Jurkat, Clone E6-1 (cell line): Measurements from ENCODE around the gene QSOX1.

Experiments used
- DNase-seq: peaks from one replicate; pipeline ENCODE4 v3.0.0-alpha.2; 2011; ENCODE audit warnings: low read depth, low spot score
- H3K4me3 ChIP-seq: 2 replicates; pipeline ENCODE4 v1.5.1; 2011; ENCODE audit warnings: mild to moderate bottlenecking, low read length, control low read depth, moderate library complexity

Gene QSOX1

GRCh38 chr1:180184041-180184440 is 29.4 kb downstream of the QSOX1 start:
- DNase-seq: no peak

DNA sequence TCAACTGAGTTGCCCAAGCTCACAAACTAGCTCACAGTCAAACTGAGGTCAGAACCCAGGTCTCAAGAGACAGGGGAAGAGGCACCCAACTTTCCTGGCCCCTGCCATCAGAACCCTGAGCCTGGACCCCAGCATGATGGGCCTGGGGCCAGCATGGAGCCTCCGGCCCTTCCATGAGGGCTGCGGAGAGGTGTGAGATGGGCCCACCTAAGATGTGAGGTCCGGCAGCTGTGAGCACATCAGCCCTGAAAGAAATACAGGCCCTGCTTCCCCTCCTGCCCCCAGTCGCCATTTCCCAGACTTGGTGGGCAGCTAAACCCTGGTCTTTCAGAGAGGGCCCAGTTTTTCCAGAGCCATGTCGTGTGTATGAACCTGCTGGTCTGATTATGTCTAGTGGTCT is 30.6 kb downstream of the QSOX1 start:
- H3K4me3 ChIP-seq: no peak overlapping the region
- no peak for DNase-seq

More at GRCh38 chr1:180184041-180184440, 29.4 kb downstream of the QSOX1 start:
- no peak overlapping the region for H3K4me3 ChIP-seq

DNA sequence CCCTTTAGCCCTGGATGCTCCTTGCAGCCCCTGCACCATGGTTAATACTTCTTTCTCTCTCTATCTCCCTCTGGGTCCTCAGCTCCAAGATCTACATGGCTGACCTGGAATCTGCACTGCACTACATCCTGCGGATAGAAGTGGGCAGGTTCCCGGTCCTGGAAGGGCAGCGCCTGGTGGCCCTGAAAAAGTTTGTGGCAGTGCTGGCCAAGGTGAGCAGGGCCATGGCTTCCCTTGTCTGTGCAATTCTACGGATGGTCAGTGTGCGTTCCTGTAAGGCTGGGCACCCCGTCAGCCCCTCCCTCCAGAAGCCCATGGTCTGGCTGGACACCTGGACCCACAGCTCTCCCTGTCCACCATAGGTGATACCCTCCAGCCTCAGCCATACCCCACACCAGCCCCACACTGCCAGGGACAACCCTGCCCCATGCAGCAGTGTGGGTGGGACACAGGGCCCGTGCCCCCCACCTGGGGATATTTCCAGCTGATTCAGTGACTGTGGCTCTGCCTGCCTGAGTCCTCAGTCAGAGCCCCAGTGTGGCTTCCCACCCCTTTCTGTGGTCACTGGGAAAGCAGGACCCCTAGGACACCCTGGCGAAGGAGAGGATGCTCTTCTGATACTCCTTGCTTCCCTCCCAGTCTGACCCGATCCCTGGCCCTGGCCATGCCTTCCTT is 31.4 kb downstream of the QSOX1 start:
- no peak for DNase-seq
- H3K4me3 ChIP-seq: no peak overlapping the region

DNA sequence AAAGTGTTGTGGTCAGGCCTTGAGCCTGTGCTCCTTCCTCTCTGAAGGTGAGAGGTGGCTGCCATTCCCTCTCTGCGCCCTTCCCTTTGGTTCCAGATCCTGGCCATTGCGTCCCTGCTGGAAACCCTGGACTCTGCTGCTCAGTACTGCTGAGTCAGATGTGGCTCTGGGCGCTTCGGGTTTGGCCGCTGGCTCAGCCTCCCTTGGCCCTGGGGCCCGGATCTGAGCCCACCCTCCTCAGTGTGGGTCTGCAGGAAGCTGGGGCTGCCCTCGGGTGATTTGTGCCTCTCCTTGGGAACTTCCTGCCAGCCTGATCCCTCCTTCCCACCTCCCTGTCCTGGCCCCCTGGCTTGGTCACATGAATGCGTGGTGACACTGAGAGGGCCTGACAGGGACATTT is 32.2 kb downstream of the QSOX1 start:
- no peak overlapping the region for H3K4me3 ChIP-seq
- no peak for DNase-seq

- no peak for DNase-seq
Observed at GRCh38 chr1:180187626-180188025, 33.0 kb downstream of the QSOX1 start.

DNA sequence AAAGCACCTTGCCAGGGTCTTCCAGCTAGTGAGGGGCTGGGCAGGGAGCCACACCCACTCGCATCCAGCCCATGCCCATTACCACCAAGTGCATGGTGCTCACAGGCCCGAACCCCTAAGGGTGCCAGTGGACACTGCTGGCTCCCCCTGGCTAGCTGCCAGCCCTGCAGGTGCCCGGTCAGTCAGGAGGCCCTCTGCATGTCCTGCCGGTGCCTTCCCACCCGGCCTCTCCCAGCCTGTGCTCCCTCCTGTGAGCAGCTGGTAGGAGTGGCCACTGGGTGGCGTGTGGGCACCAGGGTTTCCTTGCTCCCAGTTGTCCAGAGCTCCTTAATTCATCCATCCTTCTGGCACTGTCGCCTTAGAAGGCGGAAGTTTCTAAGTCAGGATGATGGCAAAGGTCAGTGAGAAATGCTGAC is 33.4 kb downstream of the QSOX1 start:
- no peak overlapping the region for H3K4me3 ChIP-seq
- no peak for DNase-seq

More at GRCh38 chr1:180187626-180188025, 33.0 kb downstream of the QSOX1 start:
- H3K4me3 ChIP-seq: no peak overlapping the region

DNA sequence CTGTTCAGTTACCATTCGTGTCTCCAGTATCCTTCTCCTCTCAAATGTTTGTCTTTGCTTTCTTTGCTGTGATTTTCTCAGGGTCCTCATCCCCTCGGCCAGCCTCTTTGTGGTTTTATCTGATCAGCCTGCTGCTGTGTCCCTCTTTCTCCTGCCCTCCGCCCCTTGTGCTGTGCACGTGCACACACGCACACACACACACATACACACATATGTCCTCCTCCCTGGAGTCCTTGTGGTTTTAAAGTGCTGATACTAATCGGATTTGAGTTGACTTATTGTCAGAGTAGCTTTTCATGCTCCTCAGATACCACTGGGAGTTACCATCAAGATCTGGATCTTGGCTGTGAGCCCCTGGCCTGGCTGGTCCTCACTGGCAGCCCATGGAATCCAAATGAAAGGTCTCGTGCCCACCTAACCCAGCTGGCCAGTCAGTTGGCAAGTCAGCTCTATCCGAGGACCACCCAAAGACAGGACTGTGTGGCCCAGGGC is 34.1 kb downstream of the QSOX1 start:
- H3K4me3 ChIP-seq: no peak overlapping the region
- no peak for DNase-seq

DNA sequence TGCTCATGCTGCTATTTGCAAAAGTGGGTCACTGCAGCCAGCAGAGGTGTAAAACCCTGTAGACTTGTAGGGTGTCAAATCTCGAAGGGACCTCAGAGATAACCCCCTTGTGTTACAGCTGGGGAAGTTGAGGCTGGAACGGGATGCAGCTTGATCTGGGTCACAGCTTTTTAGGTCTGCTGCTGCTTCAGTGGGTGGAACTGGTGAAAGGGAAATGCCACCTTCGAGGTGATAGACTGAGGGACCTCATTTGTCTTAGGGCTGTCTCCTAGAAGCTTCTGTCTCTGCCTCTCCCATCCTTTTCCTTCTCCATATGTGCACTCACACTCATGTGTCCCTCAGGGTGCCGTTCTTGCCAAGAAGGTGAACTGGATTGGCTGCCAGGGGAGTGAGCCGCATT is 35.4 kb downstream of the QSOX1 start:
- DNase-seq: no peak
- no peak overlapping the region for H3K4me3 ChIP-seq

- peak; percentile 22 for DNase-seq
- no peak overlapping the region; the same call in 1 of the 2 replicates for H3K4me3 ChIP-seq
Observed at GRCh38 chr1:180192172-180192571, 37.5 kb downstream of the QSOX1 start.

GRCh38 chr1:180193141-180194047 is 38.7 kb downstream of the QSOX1 start:
- no peak overlapping the region for H3K4me3 ChIP-seq
- DNase-seq: no peak

GRCh38 chr1:180194048-180194425 is 39.4 kb downstream of the QSOX1 start:
- DNase-seq: no peak
- H3K4me3 ChIP-seq: no peak overlapping the region

DNA sequence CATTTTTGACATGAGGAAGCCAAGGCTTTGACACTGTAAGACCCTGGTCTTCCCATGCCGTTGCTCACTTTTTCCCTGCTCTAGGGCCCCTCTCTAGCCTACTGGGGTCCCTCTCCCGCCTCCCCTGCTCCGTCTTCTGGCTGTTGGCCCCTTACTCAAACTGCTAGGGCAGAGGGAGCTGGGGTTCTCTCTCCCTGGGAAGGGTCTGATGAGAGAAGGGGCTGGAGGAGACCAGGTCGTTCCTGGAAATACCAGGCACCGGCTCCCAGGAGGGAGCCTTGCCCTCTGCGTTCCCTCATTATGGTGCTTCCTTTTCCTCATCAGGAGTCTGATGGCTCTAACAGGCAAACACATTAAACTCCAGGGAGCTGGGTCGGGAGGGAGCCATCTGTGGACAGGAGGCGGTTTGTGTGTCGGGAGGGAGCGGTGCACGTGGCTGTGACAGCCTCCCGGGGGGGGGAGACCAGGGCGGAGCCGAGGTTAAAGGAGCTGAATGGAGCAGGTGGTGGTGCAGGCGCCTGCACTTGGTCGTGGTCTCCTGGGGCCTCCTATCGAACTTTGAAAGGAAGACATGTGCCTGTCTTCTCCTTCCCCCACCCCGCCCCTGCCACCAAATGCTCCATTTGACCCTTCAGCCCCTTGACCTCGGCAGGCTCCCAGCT is 40.0 kb downstream of the QSOX1 start:
- peak; percentile 45 for DNase-seq
- H3K4me3 ChIP-seq: no peak overlapping the region

DNA sequence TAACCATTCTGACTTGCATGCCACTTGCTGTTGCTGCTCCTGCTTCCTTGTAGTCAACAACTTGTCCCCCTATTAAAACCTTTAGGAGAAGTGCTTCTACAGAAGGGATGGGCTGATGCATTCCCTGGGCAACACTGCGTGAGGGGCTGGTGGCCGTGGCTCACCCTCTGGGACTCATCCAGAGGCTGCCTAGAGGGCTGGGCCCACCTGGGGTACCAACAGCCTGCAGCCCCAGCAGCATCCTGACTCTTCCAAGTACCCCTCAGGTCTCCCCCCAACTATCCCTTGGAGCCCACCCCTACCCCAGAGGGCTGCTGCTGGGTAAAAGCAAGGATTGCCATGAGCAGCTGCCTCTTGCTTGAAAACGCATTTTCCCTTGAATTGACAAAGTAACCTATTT is 40.7 kb downstream of the QSOX1 start:
- no peak overlapping the region for H3K4me3 ChIP-seq
- no peak for DNase-seq

DNA sequence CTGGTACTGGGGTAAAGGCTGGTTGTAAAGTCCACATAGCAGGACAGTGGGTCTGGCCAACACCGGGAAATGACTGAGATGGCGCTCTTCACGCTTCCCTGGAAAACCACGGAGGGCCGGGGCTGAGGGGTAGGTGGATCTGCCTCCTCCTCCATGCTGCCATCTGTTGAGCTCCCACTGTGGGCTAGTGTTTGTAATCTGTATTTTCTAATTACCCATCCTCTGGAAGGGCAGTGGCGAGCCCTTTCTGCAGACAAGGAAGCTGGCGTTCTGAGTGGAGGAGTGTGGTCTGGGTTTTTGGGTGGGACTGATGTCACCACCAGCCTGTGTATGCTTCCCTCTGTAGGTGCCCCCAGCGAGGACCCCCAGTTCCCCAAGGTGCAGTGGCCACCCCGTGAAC is 41.2 kb downstream of the QSOX1 start:
- no peak overlapping the region for H3K4me3 ChIP-seq
- no peak for DNase-seq

DNA sequence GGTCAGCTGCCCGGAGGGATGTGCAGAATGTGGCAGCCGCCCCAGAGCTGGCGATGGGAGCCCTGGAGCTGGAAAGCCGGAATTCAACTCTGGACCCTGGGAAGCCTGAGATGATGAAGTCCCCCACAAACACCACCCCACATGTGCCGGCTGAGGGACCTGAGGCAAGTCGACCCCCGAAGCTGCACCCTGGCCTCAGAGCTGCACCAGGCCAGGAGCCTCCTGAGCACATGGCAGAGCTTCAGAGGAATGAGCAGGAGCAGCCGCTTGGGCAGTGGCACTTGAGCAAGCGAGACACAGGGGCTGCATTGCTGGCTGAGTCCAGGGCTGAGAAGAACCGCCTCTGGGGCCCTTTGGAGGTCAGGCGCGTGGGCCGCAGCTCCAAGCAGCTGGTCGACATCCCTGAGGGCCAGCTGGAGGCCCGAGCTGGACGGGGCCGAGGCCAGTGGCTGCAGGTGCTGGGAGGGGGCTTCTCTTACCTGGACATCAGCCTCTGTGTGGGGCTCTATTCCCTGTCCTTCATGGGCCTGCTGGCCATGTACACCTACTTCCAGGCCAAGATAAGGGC is 41.9 kb downstream of the QSOX1 start:
- DNase-seq: no peak
- H3K4me3 ChIP-seq: no peak overlapping the region

GRCh38 chr1:180197231-180197630 is 42.6 kb downstream of the QSOX1 start:
- DNase-seq: no peak
- no peak overlapping the region for H3K4me3 ChIP-seq

DNA sequence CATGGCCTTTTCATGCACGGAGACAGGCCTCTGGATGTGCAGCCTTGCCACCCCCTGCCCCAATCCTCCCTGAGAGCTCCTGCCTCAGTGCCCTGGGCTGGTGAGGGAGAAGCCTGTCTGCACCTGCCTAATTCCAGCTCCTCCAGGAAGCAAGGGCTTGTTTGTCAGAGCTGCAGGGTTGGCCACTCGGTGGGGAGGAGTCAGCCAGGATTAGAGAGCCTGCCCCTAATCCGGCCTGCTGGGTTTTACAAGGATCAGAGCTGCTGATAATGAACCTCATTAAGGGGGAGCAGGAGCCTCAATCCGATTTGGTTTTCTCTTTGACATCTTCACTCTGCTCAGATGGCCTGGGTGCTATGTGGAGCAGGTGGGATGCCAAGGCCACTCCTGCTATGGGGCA is 43.5 kb downstream of the QSOX1 start:
- DNase-seq: no peak
- no peak overlapping the region for H3K4me3 ChIP-seq

DNA sequence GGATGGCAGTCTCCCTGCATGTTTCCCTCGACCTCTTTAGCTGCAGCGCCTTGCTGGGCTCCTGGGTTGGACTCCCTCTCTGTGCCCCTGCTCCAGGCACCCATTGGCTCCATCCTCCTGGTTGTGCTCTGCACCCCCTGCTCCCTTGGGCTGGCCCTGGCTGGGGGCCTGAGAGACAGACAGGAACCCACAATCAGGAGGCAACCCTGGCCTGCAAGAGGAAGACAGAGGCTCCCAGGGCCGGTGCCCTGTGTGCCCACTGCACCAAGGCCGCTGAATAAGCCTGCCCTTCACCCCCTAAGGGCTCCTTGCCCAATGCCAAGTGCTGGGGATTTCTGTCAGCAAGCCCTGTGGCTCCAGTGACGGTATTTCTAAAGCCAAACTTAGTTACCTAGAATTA is 43.9 kb downstream of the QSOX1 start:
- H3K4me3 ChIP-seq: no peak overlapping the region
- DNase-seq: no peak

GRCh38 chr1:180199018-180199417 is 44.3 kb downstream of the QSOX1 start:
- no peak for DNase-seq
- H3K4me3 ChIP-seq: no peak overlapping the region
